ENCODE results near the gene DHCR7. TPM values are rescaled to one million over a fixed set of nuclear protein-coding genes. Genes with fewer than 3 reads are reported as not detected.

The DHCR7 gene
- total RNA-seq, 1 donor from 2014 or later = 32.3 TPM

GRCh38 chr11:71406681-71407080 is 41.5 kb downstream of the DHCR7 start:
- no peak overlapping the region for H3K4me3 ChIP-seq (ENCODE audit: low read depth, low read length)
- no peak for TF ChIP-seq CTCF (conservative IDR thresholded peaks at IDR 0.05; ENCODE audit: low read depth, low read length)
- no peak for DNase-seq (ENCODE audit: low read depth)

- TF ChIP-seq CTCF (conservative IDR thresholded peaks at IDR 0.05; ENCODE audit: low read depth, low read length) = no peak
These were observed 44.0 kb downstream of the DHCR7 start for GRCh38 chr11:71404209-71404608.

GRCh38 chr11:71402878-71403277 is 45.3 kb downstream of the DHCR7 start:
- TF ChIP-seq CTCF (conservative IDR thresholded peaks at IDR 0.05; ENCODE audit: low read depth, low read length) = no peak
- H3K4me3 ChIP-seq (ENCODE audit: low read depth, low read length) = no peak overlapping the region
- DNase-seq (ENCODE audit: low read depth) = no peak

More at GRCh38 chr11:71404209-71404608, 44.0 kb downstream of the DHCR7 start:
- no peak overlapping the region for H3K4me3 ChIP-seq (ENCODE audit: low read depth, low read length)
- no peak for DNase-seq (ENCODE audit: low read depth)

GRCh38 chr11:71400216-71400615 is 48.0 kb downstream of the DHCR7 start:
- DNase-seq (ENCODE audit: low read depth) = no peak
- TF ChIP-seq CTCF (conservative IDR thresholded peaks at IDR 0.05; ENCODE audit: low read depth, low read length) = no peak

GRCh38 chr11:71399341-71399740 is 48.9 kb downstream of the DHCR7 start:
- DNase-seq (ENCODE audit: low read depth) = no peak

More at GRCh38 chr11:71400216-71400615, 48.0 kb downstream of the DHCR7 start:
- no peak overlapping the region for H3K4me3 ChIP-seq (ENCODE audit: low read depth, low read length)

GRCh38 chr11:71397961-71398360 is 50.2 kb downstream of the DHCR7 start:
- no peak overlapping the region for H3K4me3 ChIP-seq (ENCODE audit: low read depth, low read length)
- no peak for TF ChIP-seq CTCF (conservative IDR thresholded peaks at IDR 0.05; ENCODE audit: low read depth, low read length)
- DNase-seq (ENCODE audit: low read depth) = no peak

More at GRCh38 chr11:71399341-71399740, 48.9 kb downstream of the DHCR7 start:
- no peak overlapping the region for H3K4me3 ChIP-seq (ENCODE audit: low read depth, low read length)
- no peak for TF ChIP-seq CTCF (conservative IDR thresholded peaks at IDR 0.05; ENCODE audit: low read depth, low read length)

GRCh38 chr11:71397331-71397860 is 50.8 kb downstream of the DHCR7 start:
- H3K4me3 ChIP-seq (ENCODE audit: low read depth, low read length) = no peak overlapping the region
- no peak for DNase-seq (ENCODE audit: low read depth)
- no peak for TF ChIP-seq CTCF (conservative IDR thresholded peaks at IDR 0.05; ENCODE audit: low read depth, low read length)
